Measurements from ENCODE around the gene TNNT2.

TNNT2 gene

DNA sequence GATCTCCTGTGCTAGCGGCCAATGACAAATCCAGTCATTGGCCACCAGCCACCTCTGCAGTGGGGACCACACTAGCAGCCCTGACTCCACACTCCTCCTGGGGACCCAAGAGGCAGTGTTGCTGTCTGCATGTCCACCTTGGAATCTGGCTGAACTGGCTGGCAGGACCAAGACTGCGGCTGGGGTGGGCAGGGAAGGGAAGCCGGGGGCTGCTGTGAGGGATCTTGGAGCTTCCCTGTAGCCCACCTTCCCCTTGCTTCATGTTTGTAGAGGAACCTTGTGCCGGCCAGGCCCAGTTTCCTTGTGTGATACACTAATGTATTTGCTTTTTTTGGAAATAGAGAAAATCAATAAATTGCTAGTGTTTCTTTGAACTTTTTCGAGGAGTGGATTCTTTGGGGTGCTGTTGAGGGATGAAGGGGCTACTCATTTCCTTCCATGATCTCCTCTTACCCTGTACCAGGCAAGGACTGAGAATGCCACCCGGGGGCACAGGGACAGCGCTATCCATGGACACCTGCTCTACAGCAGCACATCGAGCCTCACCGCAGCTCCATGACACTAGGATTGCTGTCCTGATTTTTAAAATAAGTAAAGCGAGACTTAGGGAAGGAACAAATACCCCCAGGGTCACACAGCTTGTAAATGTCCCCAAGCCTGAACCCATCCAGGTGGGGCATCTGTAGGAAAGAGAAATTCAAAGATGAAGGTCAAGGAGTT, 44.7 kb downstream of the TNNT2 start:
- DNase-seq (ENCODE audit: low read depth): no peak

DNA sequence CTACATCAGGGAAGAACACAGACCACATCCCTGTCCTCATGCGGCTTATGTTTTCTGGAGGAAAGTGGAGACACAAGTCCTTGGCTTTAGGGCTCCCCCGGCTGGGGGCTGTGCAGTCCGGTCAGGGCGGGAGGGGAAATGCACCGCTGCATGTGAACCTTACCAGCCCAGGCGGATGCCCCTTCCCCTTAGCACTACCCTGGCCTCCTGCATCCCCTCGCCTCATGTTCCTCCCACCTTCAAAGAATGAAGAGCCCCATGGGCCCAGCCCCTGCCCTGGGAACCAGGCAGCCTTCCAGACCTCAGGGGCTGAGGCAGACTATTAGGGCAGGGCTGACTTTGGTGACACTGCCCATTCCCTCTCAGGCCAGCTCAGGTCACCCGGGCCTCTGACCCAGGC, 45.5 kb downstream of the TNNT2 start:
- no peak for DNase-seq (ENCODE audit: low read depth)

DNA sequence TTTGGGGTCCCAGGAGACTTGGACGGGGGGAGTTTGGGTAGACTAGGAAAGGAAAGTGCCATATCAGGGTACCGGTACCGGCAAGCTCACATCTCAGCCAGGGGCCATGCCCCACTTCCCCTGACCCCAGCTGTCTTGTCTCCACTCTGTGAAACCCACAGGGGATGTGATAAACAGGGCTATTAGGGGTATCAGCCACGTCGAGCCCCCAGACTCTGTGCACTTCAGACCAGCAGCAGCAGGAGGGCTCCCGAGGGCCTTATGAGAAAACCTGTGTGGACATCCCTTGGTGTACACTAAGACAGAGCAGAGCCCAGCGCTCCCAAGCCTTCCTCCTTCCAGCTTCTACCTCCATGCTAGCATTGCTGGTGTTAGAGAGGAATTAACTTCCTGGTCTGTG, 46.3 kb downstream of the TNNT2 start:
- DNase-seq (ENCODE audit: low read depth): no peak

DNA sequence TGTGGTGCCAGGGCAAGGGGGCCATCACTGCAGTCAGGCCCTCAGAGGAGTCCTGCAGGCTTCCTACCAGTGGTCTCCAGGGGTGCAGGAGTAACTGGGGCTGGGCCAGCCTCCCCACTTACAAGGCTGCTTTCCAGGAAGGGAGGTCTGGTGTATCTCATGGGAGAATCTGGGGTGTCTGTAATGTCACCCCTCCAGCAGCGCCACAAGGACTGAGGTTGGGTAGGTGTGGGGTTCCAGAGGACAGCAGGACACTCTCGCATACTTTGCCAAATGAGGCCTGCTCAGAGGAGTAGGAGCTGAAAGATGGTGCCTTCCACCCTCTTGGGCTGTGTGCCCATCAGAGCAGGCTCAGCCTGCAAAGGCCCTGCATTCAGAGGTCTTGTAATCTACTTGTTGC, 46.9 kb downstream of the TNNT2 start:
- DNase-seq (ENCODE audit: low read depth): no peak

DNA sequence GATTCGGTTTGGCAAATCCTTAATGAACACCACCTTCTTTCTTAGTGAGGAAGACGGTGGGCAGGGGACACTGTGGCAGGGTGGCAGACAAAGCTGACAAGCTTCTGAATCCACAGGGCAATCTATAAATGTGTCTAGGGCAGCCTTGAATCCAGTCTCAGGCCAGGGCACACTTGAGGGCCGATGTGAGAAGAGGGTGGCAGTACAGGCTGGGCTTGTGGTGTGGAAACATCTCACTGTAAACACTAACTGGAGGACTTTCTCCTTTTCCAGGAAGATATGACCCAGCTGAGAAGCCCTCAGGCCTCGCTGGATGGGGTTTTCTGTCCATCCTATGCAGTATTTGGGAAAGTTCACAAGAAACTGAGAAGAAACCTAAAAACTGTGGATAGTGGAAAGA, 47.7 kb downstream of the TNNT2 start:
- no peak for DNase-seq (ENCODE audit: low read depth)

DNA sequence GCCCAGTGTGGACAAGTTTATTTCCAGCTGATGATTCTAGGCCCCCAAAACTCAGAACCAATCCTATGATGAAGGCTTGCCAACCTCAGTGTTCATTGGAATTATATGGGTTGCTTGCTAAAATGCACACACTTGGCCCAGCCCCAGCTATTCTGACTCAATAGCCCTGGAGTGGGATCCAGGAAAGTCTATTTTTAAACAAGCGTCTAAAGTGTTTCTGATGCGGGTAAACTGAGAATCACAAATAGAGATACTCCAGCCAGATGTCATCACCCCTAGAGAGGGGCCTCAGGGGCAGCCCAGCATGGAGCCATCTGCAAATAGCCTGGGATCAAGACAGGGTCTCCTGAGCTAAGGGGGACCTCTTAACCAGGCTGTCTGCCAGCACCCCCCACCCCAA, 48.2 kb downstream of the TNNT2 start:
- no peak for DNase-seq (ENCODE audit: low read depth)

DNA sequence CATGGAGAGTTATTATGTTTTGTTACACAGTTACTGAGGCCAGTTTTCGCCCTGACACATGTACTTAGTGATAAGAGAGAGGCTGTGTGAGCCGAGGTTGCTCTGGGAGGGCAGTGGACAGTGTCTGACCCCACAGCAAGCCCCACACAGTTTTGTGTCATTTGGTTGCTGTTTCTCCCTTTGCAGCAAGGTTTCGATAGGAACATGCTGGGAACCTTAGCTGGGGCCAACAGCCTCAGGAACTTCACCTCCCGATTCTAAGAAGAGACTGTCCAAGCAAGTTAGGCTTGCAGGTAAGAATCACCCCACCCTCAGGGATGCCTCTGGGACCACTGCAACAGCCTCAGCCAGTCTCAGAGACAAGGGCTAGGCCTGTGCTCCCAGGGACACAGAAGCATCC, 48.9 kb downstream of the TNNT2 start:
- DNase-seq (ENCODE audit: low read depth): no peak

DNA sequence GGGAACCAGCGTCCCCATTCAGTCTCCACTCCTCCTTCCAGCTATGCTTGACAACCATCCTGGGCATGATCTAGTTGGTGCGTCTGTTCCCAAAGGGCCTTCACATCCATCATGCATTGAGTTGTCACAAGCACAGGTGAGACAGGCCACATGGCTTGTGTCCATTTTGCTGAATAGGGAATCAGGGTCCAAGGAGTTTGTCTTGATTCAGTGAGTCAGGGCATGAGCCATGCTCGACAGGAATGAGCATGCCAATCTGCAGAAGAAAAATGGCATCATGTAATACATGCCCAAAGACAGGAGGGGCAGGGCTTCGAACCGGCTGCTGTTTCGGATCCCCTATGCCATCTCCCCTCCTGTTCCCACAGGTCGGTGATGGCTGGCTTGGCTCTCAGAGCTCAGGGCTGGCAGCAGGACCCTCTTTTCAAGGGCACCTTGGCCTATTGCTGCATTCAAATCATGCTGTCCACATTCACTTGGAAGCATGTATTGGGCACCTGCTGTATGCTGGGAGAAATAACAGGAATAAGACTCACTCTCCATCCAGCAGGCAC, 49.7 kb downstream of the TNNT2 start:
- DNase-seq (ENCODE audit: low read depth): no peak

DNA sequence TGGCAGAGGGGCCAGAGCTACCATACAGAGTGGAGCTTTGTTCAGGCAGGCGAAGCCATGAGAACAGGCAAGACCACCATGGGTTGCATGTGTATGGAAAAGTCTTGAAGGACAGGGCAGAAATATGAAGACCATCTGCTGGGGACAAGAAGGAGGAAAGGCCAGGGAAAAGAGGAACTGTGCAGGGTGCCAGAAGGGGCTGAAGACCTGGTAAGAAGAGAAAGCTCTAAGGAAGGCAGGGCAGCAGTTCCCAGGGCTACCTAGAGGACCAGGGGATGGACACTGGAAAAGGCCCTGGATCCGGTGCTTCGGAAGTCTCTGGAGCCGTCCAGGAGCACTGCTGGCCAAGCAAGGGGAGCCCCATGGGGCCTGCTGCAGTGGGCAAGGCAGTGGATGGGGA, 50.8 kb downstream of the TNNT2 start:
- no peak for DNase-seq (ENCODE audit: low read depth)

DNA sequence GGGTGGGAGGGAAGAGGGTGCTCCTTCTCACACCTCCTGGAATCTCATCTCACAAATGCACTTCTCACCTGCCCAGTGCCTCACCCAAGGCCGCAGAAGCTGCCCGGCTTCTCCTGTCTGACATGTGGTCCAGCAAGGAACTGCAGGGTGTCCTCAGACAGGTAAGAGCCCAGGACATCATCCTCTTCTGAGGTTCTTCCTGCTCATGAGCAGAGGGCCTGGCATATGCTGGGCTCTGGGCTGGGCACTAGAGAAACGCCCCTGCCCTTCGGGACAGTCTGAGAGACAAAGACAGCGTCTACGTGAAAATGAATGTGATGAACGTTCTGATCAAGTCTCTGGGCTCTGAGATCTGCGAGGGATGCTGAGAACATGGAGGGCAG, 51.8 kb downstream of the TNNT2 start:
- no peak for DNase-seq (ENCODE audit: low read depth)

DNA sequence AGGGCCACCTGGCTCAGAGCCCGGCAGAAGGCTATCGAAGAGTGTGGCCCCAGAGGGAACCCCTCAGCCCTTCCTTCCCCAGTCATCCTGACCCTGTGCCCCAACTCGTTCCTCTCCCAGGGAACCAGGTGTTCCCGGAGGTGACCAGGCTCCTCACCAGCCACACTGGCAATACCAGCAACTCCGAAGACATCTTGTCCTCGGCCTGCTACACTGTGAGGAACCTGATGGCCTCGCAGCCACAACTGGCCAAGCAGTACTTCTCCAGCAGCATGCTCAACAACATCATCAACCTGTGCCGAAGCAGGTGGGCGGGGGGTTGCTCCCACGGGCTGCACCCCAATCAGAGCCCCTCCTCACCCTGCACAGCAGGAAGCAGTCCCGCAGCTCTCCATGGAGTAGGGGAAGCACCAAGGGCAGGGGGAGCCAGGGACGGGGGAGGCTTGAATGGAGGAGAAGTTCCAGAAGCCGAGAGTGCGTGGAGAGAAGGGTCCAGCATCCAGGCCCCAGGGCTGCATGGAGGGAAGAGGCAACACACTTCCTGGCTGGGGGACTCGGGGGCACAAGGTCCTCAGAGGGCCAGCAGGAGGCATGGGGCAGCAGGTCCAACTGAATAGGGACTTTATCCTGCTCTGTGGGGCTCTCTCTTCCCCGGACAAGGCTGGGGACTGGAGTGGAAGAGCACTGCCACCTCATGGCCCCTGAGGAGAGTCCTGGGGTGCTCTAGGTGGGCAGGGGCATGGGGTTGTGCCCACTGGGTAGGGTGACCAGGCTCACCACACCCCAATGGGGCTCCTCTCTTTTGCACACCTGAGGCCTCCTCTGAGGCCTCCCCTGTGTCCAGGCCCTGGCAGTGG, 52.4 kb downstream of the TNNT2 start:
- DNase-seq (ENCODE audit: low read depth): no peak

DNA sequence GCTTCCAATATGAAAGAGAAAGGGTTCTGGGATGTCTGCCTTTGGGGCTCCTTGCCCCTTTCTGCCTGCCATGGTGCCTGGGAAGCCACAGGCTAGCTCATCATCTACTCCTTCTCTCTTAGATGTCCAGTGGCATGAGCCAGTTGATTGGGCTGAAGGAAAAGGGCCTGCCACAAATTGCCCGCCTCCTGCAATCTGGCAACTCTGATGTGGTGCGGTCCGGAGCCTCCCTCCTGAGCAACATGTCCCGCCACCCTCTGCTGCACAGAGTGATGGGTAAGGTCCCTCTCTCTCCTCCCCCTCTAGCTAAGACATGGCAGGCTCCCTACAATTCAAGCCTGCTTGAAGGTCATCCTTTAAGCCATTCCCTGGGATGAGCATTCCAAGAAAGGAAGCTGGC, 53.2 kb downstream of the TNNT2 start:
- DNase-seq (ENCODE audit: low read depth): no peak

DNA sequence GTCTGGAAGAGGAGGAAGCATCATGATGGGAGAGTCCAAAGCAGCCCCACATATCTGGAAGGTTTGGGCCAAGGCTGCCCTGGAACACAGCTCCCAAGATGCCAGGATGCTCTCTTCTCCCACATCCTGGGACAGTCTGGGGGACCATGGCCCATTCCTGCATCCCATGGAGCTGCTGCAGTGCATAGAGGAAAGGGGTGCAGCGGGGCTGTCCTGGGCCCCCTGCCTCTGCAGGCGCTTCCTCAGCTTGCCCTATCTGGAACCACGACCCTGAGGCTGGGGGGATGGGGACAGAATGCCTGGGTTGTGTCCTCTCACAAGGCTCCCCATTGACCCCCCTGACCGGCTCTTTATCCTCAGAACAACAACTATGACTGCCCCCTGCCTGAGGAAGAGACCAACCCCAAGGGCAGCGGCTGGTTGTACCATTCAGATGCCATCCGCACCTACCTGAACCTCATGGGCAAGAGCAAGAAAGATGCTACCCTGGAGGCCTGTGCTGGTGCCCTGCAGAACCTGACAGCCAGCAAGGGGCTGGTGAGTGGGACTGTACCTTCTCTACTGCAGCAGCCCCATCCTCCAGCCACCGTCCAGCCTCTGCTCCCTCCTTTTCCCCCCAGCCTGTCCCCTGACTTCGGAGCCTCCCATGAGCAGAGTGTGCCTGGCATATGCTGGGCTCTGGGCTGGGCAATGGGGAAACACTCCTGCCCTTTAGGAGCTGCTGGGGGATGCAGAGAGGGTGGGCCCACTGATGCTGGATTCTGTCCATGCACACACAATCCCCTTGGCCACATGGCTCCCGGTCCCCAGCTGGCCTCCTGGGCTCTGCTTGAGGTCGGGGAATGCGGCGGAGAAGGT, 54.6 kb downstream of the TNNT2 start:
- no peak for DNase-seq (ENCODE audit: low read depth)

DNA sequence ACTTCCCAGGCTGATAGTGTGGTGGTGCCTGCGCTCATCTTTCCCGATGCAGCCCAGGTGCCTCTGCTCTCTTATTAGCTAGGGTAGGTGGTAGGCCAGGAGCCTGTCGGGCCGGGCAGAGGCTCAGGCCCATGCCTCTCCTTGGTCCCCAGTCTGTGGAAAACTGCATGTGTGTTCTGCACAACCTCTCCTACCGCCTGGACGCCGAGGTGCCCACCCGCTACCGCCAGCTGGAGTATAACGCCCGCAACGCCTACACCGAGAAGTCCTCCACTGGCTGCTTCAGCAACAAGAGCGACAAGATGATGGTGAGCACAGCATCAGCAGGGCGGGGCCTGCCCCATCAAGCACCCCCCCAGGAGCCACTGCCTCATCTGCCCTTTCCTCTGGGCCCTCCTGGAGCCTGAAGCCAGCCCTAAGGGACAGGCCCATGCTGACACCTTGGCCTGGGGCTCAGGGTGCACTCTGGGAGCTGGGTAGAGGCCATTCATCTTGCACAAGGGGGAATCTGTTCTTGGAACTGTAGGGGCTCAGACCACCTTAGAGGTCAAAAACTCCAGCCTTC, 55.6 kb downstream of the TNNT2 start:
- no peak for DNase-seq (ENCODE audit: low read depth)

DNA sequence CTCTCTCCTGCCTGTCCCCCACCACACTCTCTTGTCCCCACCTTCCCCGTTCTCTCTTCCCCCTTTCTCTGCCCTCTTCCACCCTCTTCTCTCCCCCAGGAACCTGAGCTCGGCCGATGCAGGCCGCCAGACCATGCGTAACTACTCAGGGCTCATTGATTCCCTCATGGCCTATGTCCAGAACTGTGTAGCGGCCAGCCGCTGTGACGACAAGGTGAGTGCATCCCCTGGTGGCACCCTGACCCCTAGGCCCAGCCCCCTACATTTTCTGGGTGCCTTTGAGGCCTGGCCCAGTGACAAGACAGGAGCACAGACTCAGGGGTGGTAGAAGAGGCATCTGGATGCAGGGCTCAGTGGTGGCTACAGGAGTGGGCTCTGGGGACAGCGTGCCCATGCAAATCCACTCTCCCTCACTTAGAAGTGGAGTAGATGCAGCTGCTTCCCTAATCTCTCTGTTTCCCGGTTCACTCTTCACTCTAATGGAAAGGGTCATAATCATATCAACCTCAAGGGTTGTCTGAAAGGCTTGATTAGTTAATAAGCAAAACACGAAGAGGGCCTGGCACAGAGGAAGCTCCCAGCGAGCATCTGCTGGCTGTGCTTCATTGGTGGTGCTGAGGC, 57.2 kb downstream of the TNNT2 start:
- no peak for DNase-seq (ENCODE audit: low read depth)

DNA sequence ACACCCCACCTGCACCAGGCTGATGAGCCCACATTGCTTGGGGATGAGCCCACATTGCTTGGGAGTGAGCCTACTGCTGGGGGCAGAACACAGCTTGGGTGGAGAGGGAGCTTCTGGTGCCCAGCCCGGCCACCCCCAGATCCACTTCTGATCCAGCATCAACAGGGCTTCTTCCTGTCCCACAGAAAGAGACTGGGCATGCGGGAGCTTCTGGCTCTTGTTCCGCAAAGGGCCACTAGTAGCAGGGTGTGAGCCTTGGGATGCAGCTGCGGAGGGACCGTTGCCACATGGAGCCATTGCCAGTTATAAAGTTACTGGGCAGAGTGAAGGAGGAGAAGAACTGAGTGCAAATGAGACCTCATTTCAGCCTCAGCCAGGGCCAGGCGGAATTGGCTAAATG, 57.8 kb downstream of the TNNT2 start:
- DNase-seq (ENCODE audit: low read depth): no peak

DNA sequence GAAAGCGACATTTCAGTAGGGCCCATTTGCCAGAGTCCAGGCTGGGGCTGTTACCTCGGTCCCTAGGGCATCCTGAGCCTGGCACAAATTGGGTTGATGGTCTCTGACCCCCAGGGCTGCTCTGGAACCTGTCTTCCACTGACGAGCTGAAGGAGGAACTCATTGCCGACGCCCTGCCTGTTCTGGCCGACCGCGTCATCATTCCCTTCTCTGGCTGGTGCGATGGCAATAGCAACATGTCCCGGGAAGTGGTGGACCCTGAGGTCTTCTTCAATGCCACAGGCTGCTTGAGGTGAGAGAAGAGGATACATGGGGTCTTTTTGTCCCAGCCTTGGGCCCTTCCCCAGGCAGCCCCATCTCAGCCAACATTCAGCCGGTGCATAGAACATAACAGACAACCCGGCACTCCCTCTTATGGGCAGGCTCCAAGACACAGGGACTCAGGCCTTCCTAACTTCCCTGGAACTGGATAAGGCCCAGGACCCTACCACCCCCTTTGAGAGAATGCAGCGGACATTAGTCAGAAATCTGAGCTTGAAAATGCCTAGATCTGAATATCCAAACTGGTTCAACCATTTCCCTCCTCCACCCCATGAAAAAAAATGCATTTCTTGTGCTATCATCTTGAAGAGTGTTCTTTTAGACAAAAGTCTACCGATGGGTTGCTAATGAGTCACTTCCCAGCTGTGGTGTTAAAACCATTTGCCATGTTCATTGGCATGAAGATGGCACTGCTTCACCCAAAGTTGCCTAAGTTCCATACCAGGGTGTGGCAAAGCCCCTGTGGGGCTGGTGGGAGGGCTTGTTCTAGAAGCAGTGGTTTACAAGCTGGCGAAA, 58.8 kb downstream of the TNNT2 start:
- no peak for DNase-seq (ENCODE audit: low read depth)

DNA sequence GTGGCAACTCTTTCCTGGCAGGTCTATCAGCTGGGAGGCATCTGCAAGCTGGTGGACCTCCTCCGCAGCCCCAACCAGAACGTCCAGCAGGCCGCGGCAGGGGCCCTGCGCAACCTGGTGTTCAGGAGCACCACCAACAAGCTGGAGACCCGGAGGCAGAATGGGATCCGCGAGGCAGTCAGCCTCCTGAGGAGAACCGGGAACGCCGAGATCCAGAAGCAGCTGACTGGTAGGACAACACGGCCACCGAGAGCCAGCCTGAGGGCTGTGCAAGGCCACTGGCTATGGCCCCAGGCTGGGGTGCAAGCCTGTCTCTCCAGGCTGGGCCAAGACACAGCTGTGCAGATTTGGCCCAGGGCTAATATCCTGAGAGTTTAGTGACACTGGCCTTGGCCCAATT, 59.9 kb downstream of the TNNT2 start:
- DNase-seq (ENCODE audit: low read depth): no peak

DNA sequence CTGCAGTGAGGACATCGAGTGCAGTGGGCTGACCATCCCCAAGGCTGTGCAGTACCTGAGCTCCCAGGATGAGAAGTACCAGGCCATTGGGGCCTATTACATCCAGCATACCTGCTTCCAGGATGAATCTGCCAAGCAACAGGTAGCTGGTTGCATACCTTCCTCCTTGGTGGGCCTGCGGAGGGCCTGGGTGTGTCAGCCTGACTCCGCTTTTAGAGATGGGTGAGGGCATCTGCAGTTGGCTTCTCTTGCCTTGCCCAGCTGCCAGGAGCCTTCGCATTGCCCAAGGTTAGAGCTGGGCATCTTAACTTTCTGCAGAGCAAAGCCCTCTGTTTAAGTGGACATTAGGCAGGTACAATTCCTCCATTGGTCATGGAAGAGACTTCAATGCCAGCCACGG, 60.9 kb downstream of the TNNT2 start:
- no peak for DNase-seq (ENCODE audit: low read depth)

DNA sequence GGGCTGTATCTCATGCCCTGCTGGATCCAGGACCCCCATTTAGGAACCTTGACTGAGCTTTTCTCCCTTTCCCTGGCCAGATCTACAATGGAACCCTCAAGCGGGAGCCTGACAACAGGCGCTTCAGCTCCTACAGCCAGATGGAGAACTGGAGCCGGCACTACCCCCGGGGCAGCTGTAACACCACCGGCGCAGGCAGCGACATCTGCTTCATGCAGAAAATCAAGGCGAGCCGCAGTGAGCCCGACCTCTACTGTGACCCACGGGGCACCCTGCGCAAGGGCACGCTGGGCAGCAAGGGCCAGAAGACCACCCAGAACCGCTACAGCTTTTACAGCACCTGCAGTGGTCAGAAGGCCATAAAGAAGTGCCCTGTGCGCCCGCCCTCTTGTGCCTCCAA, 64.4 kb downstream of the TNNT2 start:
- no peak for DNase-seq (ENCODE audit: low read depth)

DNA sequence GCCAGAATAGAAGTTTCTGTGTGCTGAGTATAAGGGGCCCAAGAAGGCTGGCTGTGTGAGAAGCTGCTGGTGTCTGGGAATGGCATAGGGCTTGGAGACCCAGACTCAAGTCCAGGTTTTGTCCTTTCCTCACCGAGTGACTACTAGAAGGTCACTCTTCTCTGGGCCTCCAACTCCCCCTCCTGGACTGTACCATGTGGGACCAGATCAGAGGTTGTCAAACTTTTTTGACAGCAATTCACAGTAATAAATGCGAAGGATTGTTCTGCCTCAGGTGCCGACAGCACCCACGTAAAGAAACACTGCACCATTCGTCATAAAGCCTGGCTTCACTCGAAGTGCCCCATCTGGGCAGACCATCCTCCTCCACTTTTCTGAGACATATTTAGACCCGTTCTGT, 65.2 kb downstream of the TNNT2 start:
- no peak for DNase-seq (ENCODE audit: low read depth)

Measured in activated T-cell treated with anti-CD3 and anti-CD28 coated beads for 1 hour (primary cell).